ENCODE measurements around the gene ALG14.
A peak's percentile ranks its signal among the peaks of the same experiment; 100 is the strongest.

GRCh38 chr1:95043141-95043980 lies 29.4 kb downstream of the ALG14 start:
- no peak for TF ChIP-seq POLR2A (IDR thresholded peaks at IDR 0.05)
- TF ChIP-seq CTCF (IDR thresholded peaks at IDR 0.05), result peak in 1 of 3 donors; percentile 95

Data from lower leg skin (tissue), 3 donors.